ENCODE data around the gene PDE9A. TPM values are rescaled to one million over a fixed set of nuclear protein-coding genes. Genes with fewer than 3 reads are reported as not detected.

PDE9A gene
- total RNA-seq, 1 experiment from 2014 or later, result 31.9 TPM

GRCh38 chr21:42683371-42684108 lies 30.1 kb downstream of the PDE9A start:
- Histone ChIP-seq H2BK5ac (ENCODE audit: insufficient read length, low read length) (no peak overlapping the region), H4K20me1 (ENCODE audit: control insufficient read depth, insufficient read depth, insufficient read length) (no peaks in the 10 kb centered on the region), H4K91ac (ENCODE audit: insufficient read length, low read depth, low read length) (no peak overlapping the region), H2AFZ (ENCODE audit: low read length) (no peak overlapping the region), H4K8ac (replicated peaks; ENCODE audit: insufficient read length, low read depth, low read length) (no peak overlapping the region), H3K9me3 (ENCODE audit: control insufficient read depth, low read depth, low read length) (no peaks in the 10 kb centered on the region), H3K18ac (ENCODE audit: insufficient read length, low read depth, low read length) (no peak overlapping the region), H3K4me2 (ENCODE audit: insufficient read depth, insufficient read length, low read length) (no peak overlapping the region), H2BK20ac (ENCODE audit: low read depth, low read length, poor library complexity, severe bottlenecking) (no peak overlapping the region), H3K23ac (ENCODE audit: insufficient read length, low read depth, low read length) (no peak overlapping the region), H3K56ac (ENCODE audit: insufficient read length, low read depth, low read length) (no peak overlapping the region), H3K23me2 (ENCODE audit: insufficient read length, low read depth, low read length, poor library complexity, severe bottlenecking) (no peaks in the 10 kb centered on the region), H3K9ac (ENCODE audit: extremely low read depth, insufficient read length, low read length) (no peak overlapping the region), H3K27ac (ENCODE audit: insufficient read length, low read depth, low read length) (no peak overlapping the region), H4K5ac (ENCODE audit: insufficient read length, low read depth, low read length) (no peak overlapping the region), H3T11ph (ENCODE audit: low read length) (no peak overlapping the region), H2BK12ac (ENCODE audit: insufficient read length, low read depth, low read length) (no peak overlapping the region), H2AK5ac (ENCODE audit: insufficient read length, low read length) (no peak overlapping the region), H3K4me1 (ENCODE audit: insufficient read depth, low read length) (no peaks in the 10 kb centered on the region), H2BK15ac (ENCODE audit: low read depth, low read length) (no peak overlapping the region), H3K79me1 (ENCODE audit: insufficient read depth, low read depth, low read length, poor library complexity, severe bottlenecking) (no peaks in the 10 kb centered on the region), H2BK120ac (ENCODE audit: low read depth, low read length, poor library complexity, severe bottlenecking) (no peak overlapping the region), H3K27me3 (ENCODE audit: insufficient read depth, low read length) (no peaks in the 10 kb centered on the region), H3K14ac (ENCODE audit: insufficient read depth, low read length) (no peak overlapping the region), H3K79me2 (ENCODE audit: insufficient read depth, low read length) (no peaks in the 10 kb centered on the region), H3K4ac (ENCODE audit: low read depth, low read length) (no peak overlapping the region)
- no CpG with 5 or more reads among the region's 19 CpGs for WGBS (ENCODE audit: extremely low coverage, insufficient read length, low lambda C conversion rate)
- H3K4me1 Mint-ChIP-seq, result peaks cover 6 to 14% of the 10 kb centered on the region in 2 experiments; a peak in 3 of 4 replicates
- no peak overlapping the region for H3K4me3 Mint-ChIP-seq
- H3K27ac Mint-ChIP-seq, result no peak overlapping the region
- no peaks in the 10 kb centered on the region; the same call in 1 of the 2 replicates for H3K27me3 Mint-ChIP-seq (ENCODE audit: low read depth)
- no peak for TF ChIP-seq CTCF (conservative IDR thresholded peaks at IDR 0.05)
- no peak for DNase-seq
- H3K9me3 Mint-ChIP-seq, result no peaks in the 10 kb centered on the region
- H3K36me3 Mint-ChIP-seq (ENCODE audit: insufficient read depth in 1 of 3, low read depth in 3 of 3), result peaks cover 23 to 43% (median 32%) of the 10 kb centered on the region in 3 experiments
